Measurements from ENCODE around the gene CUX1. TPM values are rescaled to one million over a fixed set of nuclear protein-coding genes. Genes with fewer than 3 reads are reported as not detected.
"Not testable (repeated sequence)": the region's sequence is repeated elsewhere in the genome, so short reads cannot be mapped to it uniquely, and the experiment has no call there.

Gene CUX1
- total RNA-seq, 2 experiments from 2014 or later, result 30.7 to 31.2 TPM

DNA sequence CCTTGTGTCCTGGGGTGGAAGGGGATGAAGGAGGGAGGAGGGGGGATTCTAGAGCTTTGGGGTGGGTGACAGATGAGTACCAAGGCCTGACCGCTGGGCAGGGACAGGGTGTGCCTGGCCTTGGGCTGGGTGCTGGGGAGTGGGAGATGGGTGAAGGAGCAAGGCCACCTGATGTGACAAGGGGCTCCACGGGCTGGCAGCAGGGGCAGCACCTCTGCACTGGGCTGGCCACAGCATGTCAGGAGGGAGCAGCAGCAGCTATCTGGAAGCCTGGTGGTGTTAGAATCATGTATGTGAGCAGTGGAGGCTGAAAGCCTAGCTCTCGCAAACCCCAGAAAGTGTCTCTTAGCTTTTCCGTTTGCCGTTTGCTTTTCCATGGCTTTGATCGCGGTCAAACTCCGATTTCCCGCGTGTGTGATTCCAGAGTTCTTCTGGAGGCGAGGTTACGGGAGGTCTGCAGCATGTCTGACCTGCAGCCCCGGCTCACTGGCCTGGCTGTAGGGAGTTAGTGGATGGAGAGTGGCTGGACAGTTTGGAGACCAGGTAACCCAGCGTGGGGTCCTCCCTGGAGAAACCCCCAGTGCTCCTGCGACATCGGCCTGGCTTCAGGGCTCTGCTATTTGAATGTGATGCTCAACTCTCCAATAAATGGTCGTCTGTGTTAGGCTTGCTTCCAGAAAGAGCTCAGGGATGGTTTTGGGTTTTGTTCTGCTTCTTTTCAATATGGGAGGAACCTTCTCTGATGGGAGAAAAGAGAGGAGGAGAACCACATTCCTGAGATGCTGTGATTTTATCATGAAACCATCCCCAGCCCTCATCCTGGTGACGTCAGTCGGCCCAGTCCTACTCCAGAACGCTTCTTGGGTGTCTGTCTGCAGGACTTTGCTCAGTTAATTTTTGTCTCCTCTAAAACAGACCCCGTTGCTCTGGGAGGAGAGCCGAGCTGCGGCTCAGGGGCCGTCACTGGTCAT is 105.5 kb downstream of the CUX1 start:
- H3K27ac Mint-ChIP-seq, result no peak overlapping the region
- CTCF ChIA-PET, result no interaction called here

GRCh38 chr7:101923602-101923985 is 106.2 kb downstream of the CUX1 start:
- no peak overlapping the region for H3K27ac Mint-ChIP-seq
- CTCF ChIA-PET, result no interaction called here

More for the DNA sequence above, 105.5 kb downstream of the CUX1 start:
- POLR2A ChIA-PET, result no interaction called here
- H3K27me3 Mint-ChIP-seq (ENCODE audit: low read depth), result no peaks in the 10 kb centered on the region
- no peak overlapping the region for H3K4me3 Mint-ChIP-seq
- peaks cover 4% of the 10 kb centered on the region for H3K4me1 Mint-ChIP-seq (ENCODE audit: low read depth)
- peaks cover 2% of the 10 kb centered on the region for H3K36me3 Mint-ChIP-seq (ENCODE audit: low read depth)
- H3K9me3 Mint-ChIP-seq (ENCODE audit: insufficient read depth), result no peaks in the 10 kb centered on the region
- ATAC-seq, result no peak
- DNase-seq, result no peak

GRCh38 chr7:101924171-101924570 is 106.7 kb downstream of the CUX1 start:
- no peak for ATAC-seq
- CTCF ChIA-PET, result no interaction called here
- no peak overlapping the region for H3K27ac Mint-ChIP-seq

More at GRCh38 chr7:101923602-101923985, 106.2 kb downstream of the CUX1 start:
- Mint-ChIP-seq H3K36me3 (ENCODE audit: low read depth) (peaks cover 2% of the 10 kb centered on the region), H3K4me3 (no peak overlapping the region), H3K27me3 (ENCODE audit: low read depth) (no peaks in the 10 kb centered on the region), H3K9me3 (ENCODE audit: insufficient read depth) (no peaks in the 10 kb centered on the region), H3K4me1 (ENCODE audit: low read depth) (peaks cover 4% of the 10 kb centered on the region)
- DNase-seq (no peak), ATAC-seq (no peak)
- POLR2A ChIA-PET, result no interaction called here

GRCh38 chr7:101926265-101926664 is 108.8 kb downstream of the CUX1 start:
- Mint-ChIP-seq H3K27ac (no peak overlapping the region), H3K27me3 (ENCODE audit: low read depth) (no peaks in the 10 kb centered on the region), H3K9me3 (ENCODE audit: insufficient read depth) (no peaks in the 10 kb centered on the region), H3K36me3 (ENCODE audit: low read depth) (peaks cover 6% of the 10 kb centered on the region), H3K4me3 (no peak overlapping the region), H3K4me1 (ENCODE audit: low read depth) (peaks cover 4% of the 10 kb centered on the region)
- no peak for DNase-seq
- ChIA-PET POLR2A (no interaction called here), CTCF (no interaction called here)
- ATAC-seq, result no peak

More at GRCh38 chr7:101924171-101924570, 106.7 kb downstream of the CUX1 start:
- Mint-ChIP-seq H3K36me3 (ENCODE audit: low read depth) (peaks cover 2% of the 10 kb centered on the region), H3K4me1 (ENCODE audit: low read depth) (peaks cover 4% of the 10 kb centered on the region), H3K9me3 (ENCODE audit: insufficient read depth) (no peaks in the 10 kb centered on the region), H3K27me3 (ENCODE audit: low read depth) (no peaks in the 10 kb centered on the region), H3K4me3 (no peak overlapping the region)
- POLR2A ChIA-PET, result no interaction called here
- no peak for DNase-seq

- CTCF ChIA-PET, result no interaction called here
- ATAC-seq (no peak), DNase-seq (no peak)
- peaks cover 6% of the 10 kb centered on the region for H3K36me3 Mint-ChIP-seq (ENCODE audit: low read depth)
- POLR2A ChIA-PET, result no interaction called here
- H3K27ac Mint-ChIP-seq, result no peak overlapping the region
- no peaks in the 10 kb centered on the region for H3K27me3 Mint-ChIP-seq (ENCODE audit: low read depth)
- no peaks in the 10 kb centered on the region for H3K9me3 Mint-ChIP-seq (ENCODE audit: insufficient read depth)
- no peak overlapping the region for H3K4me3 Mint-ChIP-seq
- H3K4me1 Mint-ChIP-seq (ENCODE audit: low read depth), result peaks cover 4% of the 10 kb centered on the region
Observed at GRCh38 chr7:101927389-101927788, 110.0 kb downstream of the CUX1 start.

DNA sequence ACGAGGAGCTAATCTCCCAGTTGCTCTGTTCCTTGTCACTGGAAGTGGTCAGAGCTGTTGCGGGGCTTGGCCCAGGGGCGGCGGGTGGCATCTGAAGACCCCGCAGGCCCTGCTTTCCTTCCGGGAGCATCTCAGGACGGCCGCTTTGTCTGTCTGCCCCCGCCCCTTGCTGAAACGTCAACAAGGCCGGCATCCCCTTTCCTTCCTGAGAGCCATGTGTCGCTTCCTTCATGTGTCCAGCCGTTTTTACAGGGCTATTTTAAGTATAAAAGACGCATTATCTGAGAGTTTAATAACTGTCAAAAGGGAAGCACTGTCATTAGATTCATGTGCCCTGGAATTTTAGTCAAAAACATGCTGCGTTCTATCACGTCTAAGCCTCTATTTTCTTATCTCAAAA is 110.4 kb downstream of the CUX1 start:
- H3K27ac Mint-ChIP-seq, result no peak overlapping the region
- ATAC-seq (no peak), DNase-seq (no peak)
- no peaks in the 10 kb centered on the region for H3K9me3 Mint-ChIP-seq (ENCODE audit: insufficient read depth)
- H3K4me3 Mint-ChIP-seq, result no peak overlapping the region
- no peaks in the 10 kb centered on the region for H3K27me3 Mint-ChIP-seq (ENCODE audit: low read depth)
- peaks cover 6% of the 10 kb centered on the region for H3K36me3 Mint-ChIP-seq (ENCODE audit: low read depth)
- ChIA-PET POLR2A (no interaction called here), CTCF (no interaction called here)
- peaks cover 4% of the 10 kb centered on the region for H3K4me1 Mint-ChIP-seq (ENCODE audit: low read depth)

- Mint-ChIP-seq H3K36me3 (ENCODE audit: low read depth) (peaks cover 4% of the 10 kb centered on the region), H3K9me3 (ENCODE audit: insufficient read depth) (no peaks in the 10 kb centered on the region), H3K27ac (no peak overlapping the region), H3K27me3 (ENCODE audit: low read depth) (no peaks in the 10 kb centered on the region), H3K4me1 (ENCODE audit: low read depth) (no peaks in the 10 kb centered on the region), H3K4me3 (no peak overlapping the region)
- ChIA-PET POLR2A (no interaction called here), CTCF (no interaction called here)
- DNase-seq (no peak), ATAC-seq (no peak)
Observed at GRCh38 chr7:101929256-101929655, 111.8 kb downstream of the CUX1 start.

- ATAC-seq; H3K27me3 Mint-ChIP-seq (ENCODE audit: low read depth); H3K4me1 Mint-ChIP-seq (ENCODE audit: low read depth); H3K36me3 Mint-ChIP-seq (ENCODE audit: low read depth); H3K9me3 Mint-ChIP-seq (ENCODE audit: insufficient read depth); H3K4me3 Mint-ChIP-seq; POLR2A ChIA-PET; CTCF ChIA-PET; DNase-seq; H3K27ac Mint-ChIP-seq: not testable (repeated sequence)
Observed at GRCh38 chr7:101929911-101930310, 112.5 kb downstream of the CUX1 start.

GRCh38 chr7:101932083-101932482 is 114.7 kb downstream of the CUX1 start:
- no peak overlapping the region for H3K4me3 Mint-ChIP-seq
- ChIA-PET POLR2A (no interaction called here), CTCF (no interaction called here)
- no peaks in the 10 kb centered on the region for H3K4me1 Mint-ChIP-seq (ENCODE audit: low read depth)
- ATAC-seq (no peak), DNase-seq (no peak)
- H3K27me3 Mint-ChIP-seq (ENCODE audit: low read depth), result no peaks in the 10 kb centered on the region
- peaks cover 4% of the 10 kb centered on the region for H3K36me3 Mint-ChIP-seq (ENCODE audit: low read depth)
- H3K9me3 Mint-ChIP-seq (ENCODE audit: insufficient read depth), result no peaks in the 10 kb centered on the region
- H3K27ac Mint-ChIP-seq, result no peak overlapping the region

DNA sequence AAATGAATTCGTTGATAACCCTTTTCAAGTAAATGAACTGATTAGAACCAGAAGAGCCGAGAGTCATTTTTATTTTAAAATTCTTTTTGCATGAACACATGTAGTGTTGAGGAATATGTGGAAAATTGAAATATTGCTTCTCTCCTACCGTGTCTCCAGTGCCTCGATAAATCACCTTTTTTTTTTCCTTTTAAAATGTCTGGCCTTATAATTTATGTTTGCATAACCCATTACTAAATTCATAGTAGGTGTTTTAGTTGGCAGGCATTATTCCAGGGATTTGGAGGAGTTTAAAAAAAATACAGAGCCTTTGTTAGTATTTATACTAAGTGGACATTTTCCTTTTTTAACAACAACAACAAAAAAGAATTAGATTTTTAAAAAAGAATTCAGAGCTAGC is 115.6 kb downstream of the CUX1 start:
- Mint-ChIP-seq H3K27me3 (ENCODE audit: low read depth) (no peaks in the 10 kb centered on the region), H3K9me3 (ENCODE audit: insufficient read depth) (no peaks in the 10 kb centered on the region), H3K27ac (no peak overlapping the region), H3K36me3 (ENCODE audit: low read depth) (peaks cover 4% of the 10 kb centered on the region), H3K4me3 (no peak overlapping the region), H3K4me1 (ENCODE audit: low read depth) (no peaks in the 10 kb centered on the region)
- ChIA-PET POLR2A (no interaction called here), CTCF (no interaction called here)
- ATAC-seq (no peak), DNase-seq (no peak)

- peaks cover 4% of the 10 kb centered on the region for H3K36me3 Mint-ChIP-seq (ENCODE audit: low read depth)
- ChIA-PET POLR2A (no interaction called here), CTCF (no interaction called here)
- H3K9me3 Mint-ChIP-seq (ENCODE audit: insufficient read depth), result no peaks in the 10 kb centered on the region
- ATAC-seq (no peak), DNase-seq (no peak)
- no peak overlapping the region for H3K4me3 Mint-ChIP-seq
- no peaks in the 10 kb centered on the region for H3K27me3 Mint-ChIP-seq (ENCODE audit: low read depth)
- no peak overlapping the region for H3K27ac Mint-ChIP-seq
- H3K4me1 Mint-ChIP-seq (ENCODE audit: low read depth), result no peaks in the 10 kb centered on the region
Observed at GRCh38 chr7:101933688-101934121, 116.3 kb downstream of the CUX1 start.

GRCh38 chr7:101934618-101935017 is 117.2 kb downstream of the CUX1 start:
- Mint-ChIP-seq H3K9me3 (ENCODE audit: insufficient read depth) (no peaks in the 10 kb centered on the region), H3K36me3 (ENCODE audit: low read depth) (peaks cover 3% of the 10 kb centered on the region), H3K4me3 (no peak overlapping the region), H3K27ac (no peak overlapping the region), H3K27me3 (ENCODE audit: low read depth) (no peaks in the 10 kb centered on the region), H3K4me1 (ENCODE audit: low read depth) (no peaks in the 10 kb centered on the region)
- ChIA-PET CTCF (no interaction called here), POLR2A (no interaction called here)
- DNase-seq (no peak), ATAC-seq (no peak)

Measured in activated CD8-positive, alpha-beta T cell treated with anti-CD3 and anti-CD28 coated beads, Interleukin-2, amount 10 ng/mL, durations not matched to agents 7 days and 5 days (primary cell).